A549 (cell line): ENCODE measurements around the gene NCF2. TPM values are rescaled to one million over a fixed set of nuclear protein-coding genes. Genes with fewer than 3 reads are reported as not detected.

Experiments used
- ATAC-seq, 2 experiments: fragments of 200-7000 bp in 1 of 2; fragments of >200 bp in 1 of 2; cut with Nextera tagmentation in 1 of 2; cut with Tn5 transposase in 1 of 2; 3 replicates each; pipeline versions ENCODE4 v1.8.0 to v1.9.1; 2018 to 2020; ENCODE audit warnings: mild to moderate bottlenecking in 1 of 2, moderate library complexity in 1 of 2
- CTCF ChIA-PET: fragments of 300-600 bp; sonication (Branson Sonifier 250); formaldehyde crosslinking; extraction: SDS; loops from one replicate; lab custom pipeline; 2021; ENCODE audit warnings: antibody characterized with exemption, inconsistent platforms; lab: Yijun Ruan, JAX
- POLR2A ChIA-PET: fragments of 350-600 bp; formaldehyde crosslinking; extraction: SDS; loops from one replicate; lab custom pipeline; 2021; ENCODE audit warnings: antibody characterized with exemption, inconsistent platforms; lab: Yijun Ruan, JAX
- DNase-seq, 2 experiments: peaks; one replicate each; pipeline versions ENCODE4 v3.0.0 to v3.0.0-alpha.2; 2011 to 2016; ENCODE audit warnings: low read depth in 1 of 2, low spot score in 1 of 2
- FAIRE-seq: peaks from 2 replicates; lab custom pipeline; 2011; peaks lifted over from hg19 to GRCh38; lab: Jason Lieb, UNC
- H3K27ac ChIP-seq, 2 experiments: fragments of >200 bp; sonication (Bioruptor Twin); formaldehyde crosslinking; 3 replicates each; pipeline ENCODE4 v1.5.1; 2016 to 2017
- H3K4me1 ChIP-seq: fragments of >200 bp; sonication (Bioruptor Twin); formaldehyde crosslinking; 3 replicates; pipeline ENCODE4 v1.6.1; 2016
- H3K4me2 ChIP-seq: fragments of >200 bp; sonication (Bioruptor Twin); formaldehyde crosslinking; 3 replicates; pipeline ENCODE4 v1.6.1; 2016
- H3K4me3 ChIP-seq: fragments of >200 bp; sonication (Bioruptor Twin); formaldehyde crosslinking; 3 replicates; pipeline ENCODE4 v1.5.1; 2016
- H3K9me3 ChIP-seq: fragments of >200 bp; sonication (Bioruptor Twin); formaldehyde crosslinking; 3 replicates; pipeline ENCODE4 v1.6.1; 2016
- BHLHE40 ChIP-seq: IDR thresholded peaks from 2 replicates; pipeline ENCODE4 v1.6.1; 2012; ENCODE audit warnings: low read depth, low read length, inconsistent platforms
- CBX2 ChIP-seq: fragments of 200-600 bp; sonication (generic); IDR thresholded peaks from 2 replicates; pipeline ENCODE4 v1.6.1; 2016; ENCODE audit warnings: low read depth, mild to moderate bottlenecking, borderline replicate concordance
- CBX8 ChIP-seq: fragments of 200-600 bp; sonication (generic); IDR thresholded peaks from 2 replicates; pipeline ENCODE4 v1.6.1; 2016
- CEBPB ChIP-seq, 2 experiments: fragments of >200 bp in 1 of 2; sonication (Bioruptor Twin) in 1 of 2; formaldehyde crosslinking in 1 of 2; IDR thresholded peaks; 2 replicates each; pipeline ENCODE4 v1.6.1; 2012 to 2016
- CHD2 ChIP-seq: fragments of 150-350 bp; IDR thresholded peaks from 2 replicates; pipeline ENCODE4 v1.6.1; 2014; ENCODE audit warnings: low read length; ENCODE audit not compliant: partially characterized antibody
- CHD4 ChIP-seq: fragments of 200-600 bp; sonication (generic); IDR thresholded peaks from 2 replicates; pipeline ENCODE4 v1.6.1; 2016; ENCODE audit warnings: antibody characterized with exemption, mild to moderate bottlenecking, borderline replicate concordance
- CTCF ChIP-seq: fragments of >200 bp; sonication (Bioruptor Twin); formaldehyde crosslinking; IDR thresholded peaks from 3 replicates; pipeline ENCODE4 v1.5.1; 2016
- E2F6 ChIP-seq: IDR thresholded peaks from 2 replicates; pipeline ENCODE4 v1.6.1; 2012; ENCODE audit warnings: low read depth, borderline replicate concordance
- FOSB ChIP-seq: fragments of 250-450 bp; sonication (Bioruptor Pico); IDR thresholded peaks from 2 replicates; pipeline ENCODE4 v1.5.0; 2020; ENCODE audit warnings: mild to moderate bottlenecking, moderate library complexity
- FOXS1 ChIP-seq: fragments of 250-450 bp; sonication (Bioruptor Pico); IDR thresholded peaks from 2 replicates; pipeline ENCODE4 v1.5.0; 2020; ENCODE audit warnings: mild to moderate bottlenecking, moderate library complexity
- GATA3 ChIP-seq: IDR thresholded peaks from 2 replicates; pipeline ENCODE4 v1.6.1; 2012; ENCODE audit warnings: borderline replicate concordance
- HDAC2 ChIP-seq: fragments of 200-600 bp; sonication (generic); IDR thresholded peaks from 2 replicates; pipeline ENCODE4 v1.6.1; 2016
- HES2 ChIP-seq: fragments of >200 bp; sonication (Bioruptor Twin); formaldehyde crosslinking; IDR thresholded peaks from 2 replicates; pipeline ENCODE4 v1.6.1; 2016
- HMGXB4 ChIP-seq: fragments of 250-450 bp; sonication (Bioruptor Pico); IDR thresholded peaks from 2 replicates; pipeline ENCODE4 v1.5.0; 2021; ENCODE audit warnings: mild to moderate bottlenecking, moderate library complexity, borderline replicate concordance
- HOXB13 ChIP-seq: fragments of 250-450 bp; sonication (Bioruptor Pico); IDR thresholded peaks from 2 replicates; pipeline ENCODE4 v1.5.0; 2020; ENCODE audit warnings: low read depth, mild to moderate bottlenecking, moderate library complexity
- JUNB ChIP-seq: fragments of >200 bp; sonication (Bioruptor Twin); formaldehyde crosslinking; IDR thresholded peaks from 2 replicates; pipeline ENCODE4 v1.6.1; 2016
- KDM5A ChIP-seq: fragments of 200-600 bp; sonication (generic); IDR thresholded peaks from 2 replicates; pipeline ENCODE4 v1.6.1; 2016; ENCODE audit warnings: antibody characterized with exemption, mild to moderate bottlenecking
- MYC ChIP-seq: IDR thresholded peaks from 2 replicates; pipeline ENCODE4 v1.6.1; 2012; ENCODE audit warnings: mild to moderate bottlenecking, inconsistent platforms, low read length, improper control_type of control experiment, borderline replicate concordance
- NPAS2 ChIP-seq: fragments of 250-450 bp; sonication (Bioruptor Pico); IDR thresholded peaks from 2 replicates; pipeline ENCODE4 v1.8.0; 2022; ENCODE audit warnings: mild to moderate bottlenecking, moderate library complexity, borderline replicate concordance
- NR3C1 ChIP-seq: fragments of >200 bp; sonication (Bioruptor Twin); formaldehyde crosslinking; IDR thresholded peaks from 3 replicates; pipeline ENCODE4 v1.6.1; 2017
- PBX3 ChIP-seq: IDR thresholded peaks from 2 replicates; pipeline ENCODE4 v1.6.1; 2012
- PHF8 ChIP-seq: fragments of 200-600 bp; sonication (generic); IDR thresholded peaks from 2 replicates; pipeline ENCODE4 v1.6.1; 2016; ENCODE audit warnings: low read depth, mild to moderate bottlenecking, antibody characterized with exemption, moderate library complexity, borderline replicate concordance
- POLR2A ChIP-seq: IDR thresholded peaks from 2 replicates; pipeline ENCODE4 v1.6.1; 2012; ENCODE audit warnings: mild to moderate bottlenecking, low read length
- POLR2AphosphoS2 ChIP-seq: conservative IDR thresholded peaks from 2 replicates; pipeline ENCODE4 v1.6.1; 2012; ENCODE audit warnings: low read length, improper control_type of control experiment, inconsistent platforms
- RARB ChIP-seq: fragments of 250-450 bp; sonication (Bioruptor Pico); IDR thresholded peaks from 2 replicates; pipeline ENCODE4 v1.8.0; 2021; ENCODE audit warnings: mild to moderate bottlenecking, moderate library complexity
- RFX5 ChIP-seq: fragments of 450-650 bp; IDR thresholded peaks from 2 replicates; pipeline ENCODE4 v1.7.1; 2014; ENCODE audit warnings: antibody characterized with exemption, mild to moderate bottlenecking, moderate library complexity
- RNF2 ChIP-seq: fragments of 200-600 bp; sonication (generic); IDR thresholded peaks from 2 replicates; pipeline ENCODE4 v1.6.1; 2016; ENCODE audit warnings: low read depth, mild to moderate bottlenecking, antibody characterized with exemption, moderate library complexity, borderline replicate concordance
- SREBF2 ChIP-seq: fragments of 450-650 bp; IDR thresholded peaks from 2 replicates; pipeline ENCODE4 v1.6.1; 2014; ENCODE audit warnings: mild to moderate bottlenecking, moderate library complexity
- TP53 ChIP-seq: fragments of 250-450 bp; sonication (Bioruptor Pico); IDR thresholded peaks from 2 replicates; pipeline ENCODE4 v1.5.0; 2021; ENCODE audit warnings: mild to moderate bottlenecking, moderate library complexity
- ZNF302 ChIP-seq: fragments of 250-450 bp; sonication (Bioruptor Pico); IDR thresholded peaks from 2 replicates; pipeline ENCODE4 v1.9.0; 2021; ENCODE audit warnings: inconsistent platforms, mild to moderate bottlenecking, moderate library complexity
- ZSCAN20 ChIP-seq: fragments of 250-450 bp; sonication (Bioruptor Pico); IDR thresholded peaks from 2 replicates; pipeline ENCODE4 v1.8.0; 2022; ENCODE audit warnings: mild to moderate bottlenecking, moderate library complexity
- WGBS: methylation state at CpG from one replicate; pipeline ENCODE4 v1.1.6; 2017; ENCODE audit errors: missing lambda C conversion rate; 5-methylcytosine and 5-hydroxymethylcytosine counted together
- polyA plus RNA-seq, 4 experiments: library from polyadenylated mRNA; depleted of rRNA in 3 of 4; stranded (reverse); fragments of >200 nt; fragmentation: RNase III in 1 of 4; extraction: RNeasy Plus Mini Kit Qiagen cat#74134 plus additional on column Dnase treatment in 1 of 4; gene quantifications; 2 replicates in 3 of 4; 3 replicates in 1 of 4; pipeline ENCODE4 v1.2.3, GENCODE V29; 2011 to 2017

Gene NCF2
- polyA plus RNA-seq, 2 of the 4 experiments (the other 2 are of a cell fraction) = 4.5 to 4.6 TPM

- H3K4me2 ChIP-seq = no peak overlapping the region
- no peaks in the 10 kb centered on the region for H3K9me3 ChIP-seq
- H3K4me1 ChIP-seq = peaks cover 7% of the 10 kb centered on the region; the same call in 1 of the 3 replicates
- H3K27ac ChIP-seq = no peak overlapping the region
- no peak overlapping the region for H3K4me3 ChIP-seq
- no peak for ATAC-seq
- 63% methylated on average over 2 of the region's 2 CpGs for WGBS
- DNase-seq = no peak
- FAIRE-seq = no peak
- POLR2A ChIA-PET = interaction anchor here (1.2 kb wide), 1 partner anchor 15 kb away, joined by 3 read pairs; no protein-coding TSS in a partner anchor
- no peak for TF ChIP-seq BHLHE40
- TF ChIP-seq FOSB = no peak
- TF ChIP-seq GATA3 = no peak
- TF ChIP-seq JUNB = no peak
- TF ChIP-seq POLR2AphosphoS2 = no peak
- no peak for TF ChIP-seq POLR2A
- TF ChIP-seq RFX5 = no peak
- no peak for TF ChIP-seq RARB (CRISPR knock-in tag)
- TF ChIP-seq HMGXB4 (CRISPR knock-in tag) = no peak
- TF ChIP-seq HES2 = no peak
- no peak for TF ChIP-seq RNF2
- no peak for TF ChIP-seq CEBPB (IDR thresholded peaks at IDR 0.05)
- no peak for TF ChIP-seq CBX8
- no peak for TF ChIP-seq CHD4
- TF ChIP-seq, all 56 proteins: peak for 0
- CTCF ChIA-PET = interaction anchor here (1.0 to 1.4 kb wide), 3 partner anchors 11 to 60 kb away, joined by 3 to 5 read pairs (median 4); no protein-coding TSS in a partner anchor
Observed at GRCh38 chr1:183562701-183563100, 27.6 kb downstream of the NCF2 start.

GRCh38 chr1:183559061-183559460, 31.2 kb downstream of the NCF2 start:
- Histone ChIP-seq H3K4me1 (peaks cover 13% of the 10 kb centered on the region), H3K4me3 (no peak overlapping the region), H3K4me2 (no peak overlapping the region), H3K9me3 (no peaks in the 10 kb centered on the region), H3K27ac (no peak overlapping the region)
- CTCF ChIA-PET = no interaction called here
- POLR2A ChIA-PET = no interaction called here
- DNase-seq (no peak), ATAC-seq (no peak), FAIRE-seq (no peak)
- TF ChIP-seq FOXS1 (CRISPR knock-in tag) (no peak), CHD2 (no peak), CTCF (no peak), POLR2A (no peak), TP53 (no peak), NR3C1 (no peak), NPAS2 (CRISPR knock-in tag) (no peak), CBX8 (no peak), PBX3 (no peak)

GRCh38 chr1:183554577-183554976, 35.7 kb downstream of the NCF2 start:
- ChIA-PET CTCF (interaction anchor here (0.9 to 1.6 kb wide), 3 partner anchors 9 to 68 kb away, joined by 3 to 4 read pairs (median 3); no protein-coding TSS in a partner anchor), POLR2A (no interaction called here)
- FAIRE-seq (no peak), ATAC-seq (no peak), DNase-seq (no peak)
- Histone ChIP-seq H3K27ac (no peak overlapping the region), H3K4me2 (no peak overlapping the region), H3K4me1 (peaks cover 13% of the 10 kb centered on the region), H3K4me3 (no peak overlapping the region), H3K9me3 (no peaks in the 10 kb centered on the region)
- WGBS = 85% methylated on average over 3 of the region's 3 CpGs
- TF ChIP-seq PHF8 = no peak
- TF ChIP-seq HOXB13 (CRISPR knock-in tag) = no peak
- TF ChIP-seq ZSCAN20 = no peak
- TF ChIP-seq CBX2 = no peak
- TF ChIP-seq KDM5A = no peak
- no peak for TF ChIP-seq SREBF2
- no peak for TF ChIP-seq MYC
- no peak for TF ChIP-seq ZNF302 (CRISPR knock-in tag)
- no peak for TF ChIP-seq HDAC2
- no peak for TF ChIP-seq CEBPB (IDR thresholded peaks at IDR 0.05)
- TF ChIP-seq POLR2A = no peak
- TF ChIP-seq TP53 = no peak
- TF ChIP-seq CHD4 = no peak
- TF ChIP-seq RFX5 = no peak
- no peak for TF ChIP-seq BHLHE40
- no peak for TF ChIP-seq CHD2
- TF ChIP-seq E2F6 = no peak
- TF ChIP-seq FOXS1 (CRISPR knock-in tag) = no peak
